Kidney epithelial cell (primary cell): ENCODE results near the gene FGFRL1. TPM values are rescaled to one million over a fixed set of nuclear protein-coding genes. Genes with fewer than 3 reads are reported as not detected.
A peak's percentile ranks its signal among the peaks of the same experiment; 100 is the strongest.

Source experiments
- DNase-seq: peaks from one replicate; pipeline ENCODE4 v3.0.0-alpha.2; 2010; ENCODE audit warnings: low read depth
- H3K27me3 ChIP-seq: 2 replicates; pipeline ENCODE4 v1.6.0; 2011; ENCODE audit warnings: low read length; ENCODE audit not compliant: control insufficient read depth, insufficient read depth
- H3K36me3 ChIP-seq: 2 replicates; pipeline ENCODE4 v1.5.1; 2011; ENCODE audit warnings: low read length; ENCODE audit not compliant: control insufficient read depth, insufficient read depth
- H3K4me3 ChIP-seq: 2 replicates; pipeline ENCODE4 v1.5.1; 2011; ENCODE audit warnings: low read depth, mild to moderate bottlenecking, control low read depth, low read length
- total RNA-seq: library from RNA; depleted of rRNA; stranded (reverse); fragments of >200 nt; gene quantifications from 2 replicates; pipeline ENCODE4 v1.2.3, GENCODE V29; 2015
- TF ChIP-seq, protein P1 (sequence below): IDR thresholded peaks from 2 replicates; pipeline ENCODE4 v1.5.1; 2011; ENCODE audit warnings: mild to moderate bottlenecking, moderate library complexity, low read length, control low read depth, inconsistent platforms; ENCODE audit not compliant: insufficient read depth, poor library complexity, severe bottlenecking

The FGFRL1 gene
- total RNA-seq, 1 donor from 2014 or later = 39.2 TPM

DNA sequence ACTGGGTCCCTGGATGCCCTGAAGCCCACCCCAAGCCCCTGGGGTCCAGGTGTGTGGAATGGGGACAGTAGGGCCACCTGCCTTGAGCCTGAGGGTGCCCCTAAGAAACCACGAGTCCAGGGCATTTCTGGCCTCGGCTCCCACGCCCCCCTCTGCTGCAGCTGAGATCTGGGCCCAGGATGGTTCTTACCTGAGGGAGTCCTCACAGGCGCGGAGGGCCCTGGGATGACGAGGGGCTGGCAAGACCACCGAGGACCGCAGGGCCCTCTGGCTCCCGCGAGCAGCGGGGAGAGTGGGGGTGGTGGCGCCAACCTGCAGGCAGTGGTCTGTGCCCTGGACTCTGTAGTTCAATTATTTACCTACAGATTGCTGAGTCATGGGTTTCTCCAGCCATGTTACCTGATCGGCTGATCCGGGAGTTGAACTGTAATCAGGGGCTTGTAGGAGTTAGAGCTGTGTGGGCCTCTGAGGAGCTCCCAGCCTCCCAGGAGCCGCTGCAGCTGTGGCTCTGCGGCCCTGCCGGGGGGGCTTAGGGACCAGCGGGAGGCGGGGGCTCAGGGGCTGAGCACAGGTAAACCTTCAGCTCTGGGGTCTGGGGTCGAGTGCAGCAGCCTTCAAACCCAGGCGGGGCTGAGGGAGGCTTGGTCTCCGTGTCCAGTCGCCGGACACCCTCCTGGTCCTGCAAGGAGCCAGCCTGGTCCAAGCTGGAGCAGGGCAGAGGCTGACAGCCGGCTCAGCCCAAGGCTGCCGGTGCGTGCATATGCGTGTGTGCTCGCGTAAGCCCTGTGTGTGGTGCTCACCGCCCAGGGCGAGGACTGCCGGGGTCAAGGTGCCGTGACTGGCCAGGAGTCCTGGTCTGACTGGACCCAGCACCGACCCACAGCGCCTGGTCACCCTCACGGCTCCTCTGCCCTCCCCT is 18.1 kb upstream of the FGFRL1 start, which contains the start of gene SLC26A1:
TSS of gene SLC26A1 (minus strand) at position 294 of the 919 bp plus-strand sequence. CDS start 1,701 bp downstream, outside the sequence.
- peaks cover 24% of the 10 kb centered on the region for H3K27me3 ChIP-seq
- TF ChIP-seq, protein P1, sequence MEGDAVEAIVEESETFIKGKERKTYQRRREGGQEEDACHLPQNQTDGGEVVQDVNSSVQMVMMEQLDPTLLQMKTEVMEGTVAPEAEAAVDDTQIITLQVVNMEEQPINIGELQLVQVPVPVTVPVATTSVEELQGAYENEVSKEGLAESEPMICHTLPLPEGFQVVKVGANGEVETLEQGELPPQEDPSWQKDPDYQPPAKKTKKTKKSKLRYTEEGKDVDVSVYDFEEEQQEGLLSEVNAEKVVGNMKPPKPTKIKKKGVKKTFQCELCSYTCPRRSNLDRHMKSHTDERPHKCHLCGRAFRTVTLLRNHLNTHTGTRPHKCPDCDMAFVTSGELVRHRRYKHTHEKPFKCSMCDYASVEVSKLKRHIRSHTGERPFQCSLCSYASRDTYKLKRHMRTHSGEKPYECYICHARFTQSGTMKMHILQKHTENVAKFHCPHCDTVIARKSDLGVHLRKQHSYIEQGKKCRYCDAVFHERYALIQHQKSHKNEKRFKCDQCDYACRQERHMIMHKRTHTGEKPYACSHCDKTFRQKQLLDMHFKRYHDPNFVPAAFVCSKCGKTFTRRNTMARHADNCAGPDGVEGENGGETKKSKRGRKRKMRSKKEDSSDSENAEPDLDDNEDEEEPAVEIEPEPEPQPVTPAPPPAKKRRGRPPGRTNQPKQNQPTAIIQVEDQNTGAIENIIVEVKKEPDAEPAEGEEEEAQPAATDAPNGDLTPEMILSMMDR = no peak
- DNase-seq = no peak
- H3K4me3 ChIP-seq = peak within 1 kb of the TSS; percentile 2
- H3K36me3 ChIP-seq = no peaks in the 10 kb centered on the region

DNA sequence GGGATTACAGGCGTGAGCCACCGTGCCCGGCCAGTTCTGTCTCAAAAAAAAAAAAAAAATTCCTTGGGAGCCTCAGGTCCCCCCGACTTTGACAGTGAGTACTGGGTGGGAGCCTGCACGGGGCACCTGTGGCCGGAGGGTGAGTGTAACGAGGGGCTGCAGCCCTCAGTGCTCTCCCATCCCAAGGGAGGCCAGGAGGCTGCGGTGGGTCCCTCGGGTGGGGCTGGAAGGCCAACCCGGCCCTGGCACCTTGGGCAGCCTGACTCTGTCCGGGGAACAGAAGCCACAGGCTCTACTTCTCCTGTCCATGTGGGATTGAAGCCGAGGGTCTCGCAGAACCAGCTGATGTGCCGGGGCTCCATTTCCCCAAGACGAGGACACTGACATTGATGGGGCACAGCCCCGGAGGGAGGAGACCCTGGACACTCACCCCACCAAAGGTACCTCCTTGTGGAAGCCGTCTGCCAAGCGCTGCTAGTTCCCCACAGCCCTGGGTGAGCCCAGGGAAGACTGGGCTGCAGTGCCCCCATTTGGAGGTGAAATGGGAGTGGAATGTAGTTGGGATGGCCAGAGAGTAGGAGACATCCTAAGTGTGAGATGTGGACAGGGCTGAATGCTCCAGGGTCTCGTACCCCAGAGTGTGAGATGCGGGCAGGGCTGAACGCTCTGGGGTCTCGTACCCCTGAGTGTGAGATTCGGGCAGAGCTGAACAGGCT is 16.0 kb upstream of the FGFRL1 start:
- H3K27me3 ChIP-seq = peaks cover 41% of the 10 kb centered on the region
- TF ChIP-seq, protein P1 = no peak
- no peak overlapping the region for H3K4me3 ChIP-seq
- no peaks in the 10 kb centered on the region for H3K36me3 ChIP-seq
- no peak for DNase-seq

DNA sequence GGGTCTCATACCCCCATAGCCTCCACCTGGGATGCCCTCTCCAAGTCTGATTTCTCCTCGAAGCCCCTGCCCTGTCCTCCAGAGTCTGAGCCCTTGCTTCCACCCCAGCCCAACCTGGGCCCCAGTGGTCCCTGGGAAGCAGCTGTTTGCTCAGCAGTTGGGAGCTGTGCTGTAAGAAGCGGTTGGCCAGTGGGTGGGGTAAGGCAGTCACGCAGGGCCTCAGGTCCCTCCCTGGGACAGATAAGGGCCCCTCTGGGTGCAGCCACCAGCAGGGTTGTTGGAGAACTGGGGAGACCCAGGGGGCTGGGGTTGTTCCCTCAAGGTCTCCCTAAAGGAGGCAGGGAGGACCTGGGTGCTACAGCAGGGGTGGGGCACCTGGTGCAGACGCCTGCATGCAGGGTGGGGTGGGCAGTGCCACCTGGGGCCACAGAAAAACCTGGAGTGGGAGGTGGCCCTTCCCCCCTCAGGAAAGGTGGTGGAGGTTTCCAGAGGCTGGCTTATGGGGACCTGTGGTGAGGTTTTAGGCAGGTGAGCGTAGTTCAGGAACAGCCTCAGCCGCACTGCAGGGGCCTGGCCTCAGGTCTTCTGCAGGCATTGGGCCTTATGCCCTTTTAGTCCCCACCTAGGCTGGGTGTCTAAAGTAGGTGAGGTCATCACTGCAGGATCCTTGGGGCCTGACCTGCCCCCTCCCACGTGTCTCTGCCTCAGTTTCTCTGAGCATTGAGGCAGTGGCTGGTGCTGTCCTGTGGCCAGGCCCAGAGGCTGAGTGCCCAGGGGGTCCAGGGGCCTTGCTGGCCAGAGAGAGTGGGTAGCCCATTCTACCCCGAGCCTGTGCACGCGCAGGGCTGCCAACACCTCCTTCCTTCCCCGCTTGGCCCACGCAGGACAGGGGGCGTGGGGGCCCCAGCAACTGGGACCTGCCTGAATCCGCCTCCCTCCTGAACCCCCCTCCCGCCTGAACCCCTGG is 15.1 kb upstream of the FGFRL1 start:
- Histone ChIP-seq H3K27me3 (peaks cover 49% of the 10 kb centered on the region), H3K4me3 (no peak overlapping the region), H3K36me3 (no peaks in the 10 kb centered on the region)
- TF ChIP-seq, protein P1 = no peak
- no peak for DNase-seq

DNA sequence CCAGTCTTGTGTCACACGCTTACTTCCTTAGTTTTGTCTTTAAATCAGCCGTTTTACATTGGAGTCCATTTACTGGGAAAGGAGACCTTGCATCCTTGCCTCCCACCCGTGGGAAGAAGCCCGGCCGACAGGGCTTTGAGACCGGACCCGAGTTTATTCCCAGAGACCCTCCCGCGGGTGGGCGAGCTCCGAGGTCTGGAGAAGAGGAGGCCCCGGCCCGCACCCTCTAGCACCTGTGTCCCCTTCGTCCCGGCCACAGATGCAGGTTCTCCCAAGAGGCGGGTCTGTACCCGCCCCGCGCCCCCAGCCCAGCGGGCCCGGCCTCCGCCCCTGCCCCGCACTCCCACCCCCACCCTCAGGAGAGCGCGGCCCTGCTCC is 14.4 kb upstream of the FGFRL1 start:
- H3K4me3 ChIP-seq = no peak overlapping the region
- peaks cover 56% of the 10 kb centered on the region for H3K27me3 ChIP-seq
- H3K36me3 ChIP-seq = no peaks in the 10 kb centered on the region
- TF ChIP-seq, protein P1 = no peak
- no peak for DNase-seq

DNA sequence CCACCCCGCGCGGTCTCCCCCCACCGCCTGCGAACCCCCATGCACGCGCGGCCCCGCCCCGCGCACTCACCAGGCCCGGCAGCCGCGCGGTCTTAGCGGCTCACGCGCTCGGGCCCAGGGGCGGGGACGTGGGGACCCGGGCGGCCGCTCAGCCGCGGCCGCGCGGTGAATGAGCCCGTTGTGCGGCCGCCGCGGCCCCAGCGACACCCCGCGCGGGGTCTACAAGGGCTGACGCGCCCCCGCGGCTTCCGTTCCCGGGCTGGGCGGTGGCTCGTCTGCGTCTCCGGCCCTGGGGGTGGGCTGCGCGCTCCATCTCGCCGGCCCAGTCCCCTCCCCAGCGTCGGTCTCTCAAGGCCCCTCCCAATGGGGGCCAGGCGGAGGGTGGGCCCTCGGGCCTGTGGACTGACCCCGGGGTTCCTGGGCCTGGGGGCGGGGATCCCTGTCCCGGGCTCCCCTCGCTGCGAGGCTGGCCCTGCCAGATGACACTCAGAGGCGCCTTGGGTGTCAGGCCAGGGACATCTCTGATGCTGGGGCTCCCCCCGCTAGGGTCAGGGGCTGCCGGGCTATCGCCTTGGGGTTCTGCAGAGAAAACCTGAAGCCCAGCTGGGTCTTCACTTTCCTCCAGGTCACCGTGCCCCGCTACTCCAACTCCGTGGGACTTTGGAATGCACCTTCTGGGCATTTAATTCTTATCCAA is 13.9 kb upstream of the FGFRL1 start:
- Histone ChIP-seq H3K4me3 (peak overlapping the region; percentile 21), H3K27me3 (peaks cover 61% of the 10 kb centered on the region), H3K36me3 (no peaks in the 10 kb centered on the region)
- DNase-seq = no peak
- TF ChIP-seq, protein P1 = no peak
